G401 (cell line): Measurements from ENCODE around the gene ZNF140. TPM values are rescaled to one million over a fixed set of nuclear protein-coding genes. Genes with fewer than 3 reads are reported as not detected.

Experiments used
- DNase-seq: peaks from one replicate; pipeline ENCODE4 v3.0.0-alpha.2; 2015; ENCODE audit warnings: low spot score
- in situ Hi-C: cut with HindIII; loops from 2 replicates; pipeline ENCODE4 v1.10.0; 2016; ENCODE audit warnings: low sequenced_read_pairs, mixed read lengths
- total RNA-seq: library from RNA; depleted of rRNA; stranded (reverse); fragments of >200 nt; shearing (Covaris generic); gene quantifications from 2 replicates; pipeline ENCODE4 v1.2.3, GENCODE V29; 2014; rRNA removed

Gene ZNF140
- total RNA-seq, result 19.8 and 30.4 TPM in 2 replicates

- peak; percentile 98 for DNase-seq
These were observed at the start of gene ZNF140 for GRCh38 chr12:133080368-133081158. ZNF140 (plus strand) TSS chr12:133080923; CDS start chr12:133081321, 398 bp downstream.

GRCh38 chr12:133037207-133038005 lies 43.3 kb upstream of the ZNF140 start, which contains the start of gene ZNF84:
ZNF84 (plus strand) TSS chr12:133037509; CDS start chr12:133041468, 3,959 bp downstream.
- in situ Hi-C loops, result no loop called here
- peak; percentile 94 for DNase-seq

More at GRCh38 chr12:133080368-133081158, at the start of gene ZNF140:
- in situ Hi-C loops, result no loop called here

DNA sequence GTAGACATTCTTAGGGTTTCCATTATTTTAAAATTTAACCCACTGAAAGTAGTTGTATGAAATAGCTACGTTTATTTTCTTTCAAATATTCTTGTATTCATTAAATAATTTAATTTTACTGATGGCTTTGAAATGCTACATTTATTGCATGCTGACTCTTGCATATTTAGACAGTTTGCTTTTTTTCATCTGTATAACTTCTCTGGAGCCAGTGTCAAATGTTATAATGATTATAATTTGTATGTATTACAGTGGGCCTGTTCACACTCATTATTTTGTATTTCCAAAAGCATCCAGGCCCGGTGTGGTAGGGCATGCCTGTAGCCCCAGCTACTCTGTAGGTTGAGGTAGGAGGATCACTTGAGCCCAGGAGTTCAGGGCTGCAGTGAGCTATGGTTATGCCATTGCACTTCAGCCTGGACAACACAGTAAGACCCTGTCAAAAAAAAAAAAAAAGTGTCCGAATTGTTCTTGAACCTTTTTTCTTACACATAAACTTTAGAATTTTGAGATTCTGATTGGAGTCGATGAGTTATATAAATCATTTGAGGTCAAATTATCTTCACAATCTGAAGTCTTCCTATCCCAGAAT lies 42.5 kb upstream of the ZNF140 start:
- in situ Hi-C loops, result no loop called here
- no peak for DNase-seq

DNA sequence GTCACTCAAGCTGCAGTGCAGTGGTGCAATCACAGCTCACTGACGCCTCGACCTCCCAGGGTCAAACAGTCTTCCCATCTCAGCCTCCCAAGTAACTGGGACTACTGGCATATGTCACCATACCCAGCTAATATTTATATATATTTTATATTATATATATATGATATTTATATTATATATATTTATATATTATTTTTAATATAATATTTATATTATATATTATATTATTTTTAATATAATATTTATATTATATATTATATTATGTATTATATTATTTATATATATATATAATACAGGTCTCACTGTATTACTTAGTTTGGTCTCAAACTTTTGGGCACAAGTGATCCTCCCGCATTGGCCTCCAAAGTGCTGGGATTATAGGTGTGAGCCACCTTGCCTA lies 34.0 kb upstream of the ZNF140 start:
- in situ Hi-C loops, result no loop called here

GRCh38 chr12:133057446-133057845 lies 23.3 kb upstream of the ZNF140 start:
- in situ Hi-C loops, result no loop called here
- no peak for DNase-seq

More for the DNA sequence above, 34.0 kb upstream of the ZNF140 start:
- DNase-seq, result no peak

DNA sequence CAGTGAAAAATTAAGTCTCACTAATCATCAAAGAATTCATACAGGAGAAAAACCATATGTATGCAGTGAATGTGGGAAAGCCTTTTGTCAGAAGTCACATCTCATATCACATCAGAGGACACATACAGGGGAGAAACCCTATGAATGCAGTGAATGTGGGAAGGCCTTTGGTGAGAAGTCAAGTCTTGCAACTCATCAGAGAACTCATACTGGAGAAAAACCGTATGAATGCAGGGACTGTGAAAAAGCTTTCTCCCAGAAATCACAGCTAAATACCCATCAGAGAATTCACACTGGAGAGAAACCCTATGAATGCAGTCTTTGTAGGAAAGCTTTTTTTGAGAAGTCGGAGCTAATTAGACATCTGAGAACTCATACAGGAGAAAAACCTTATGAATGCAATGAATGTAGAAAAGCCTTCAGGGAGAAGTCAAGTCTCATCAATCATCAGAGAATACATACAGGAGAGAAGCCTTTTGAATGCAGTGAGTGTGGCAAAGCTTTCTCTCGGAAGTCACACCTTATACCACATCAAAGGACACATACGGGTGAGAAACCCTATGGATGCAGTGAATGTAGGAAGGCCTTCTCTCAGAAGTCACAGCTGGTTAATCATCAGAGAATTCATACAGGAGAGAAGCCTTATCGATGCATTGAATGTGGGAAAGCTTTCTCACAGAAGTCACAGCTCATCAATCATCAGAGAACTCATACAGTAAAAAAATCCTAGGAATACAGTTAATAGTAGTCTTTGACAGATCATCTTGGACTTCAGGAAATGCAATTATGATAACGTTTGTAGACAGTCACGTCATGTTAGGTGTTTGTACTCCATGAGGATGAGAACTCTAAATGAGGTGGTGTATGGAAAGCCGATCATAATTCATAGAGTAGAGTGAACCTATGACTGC lies 22.3 kb upstream of the ZNF140 start:
- in situ Hi-C loops, result no loop called here
- DNase-seq, result no peak

- in situ Hi-C loops, result no loop called here
- DNase-seq, result no peak
These were observed 18.8 kb upstream of the ZNF140 start for GRCh38 chr12:133061954-133062353.

GRCh38 chr12:133063556-133063955 lies 17.2 kb upstream of the ZNF140 start:
- in situ Hi-C loops, result no loop called here
- DNase-seq, result no peak

DNA sequence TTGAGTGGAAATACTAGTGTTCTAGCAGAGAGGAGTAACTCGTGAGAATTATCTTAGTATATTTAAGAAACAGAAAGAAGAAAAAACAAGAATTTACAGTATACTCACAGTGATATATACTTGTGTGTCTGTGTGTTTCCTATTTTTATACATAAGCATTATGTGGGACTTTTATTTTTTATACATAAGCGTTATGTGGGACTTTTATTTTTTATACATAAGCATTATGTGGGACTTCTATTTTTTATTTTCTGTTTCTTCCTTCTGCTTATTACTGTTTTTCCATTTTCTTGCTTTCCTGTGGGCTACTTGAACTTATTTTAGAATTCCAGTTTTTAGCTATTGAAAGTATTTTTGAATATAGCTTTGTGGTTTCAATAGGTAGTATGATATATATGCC lies 6.9 kb upstream of the ZNF140 start:
- in situ Hi-C loops, result no loop called here

GRCh38 chr12:133080026-133080367 lies 726 bp upstream of the ZNF140 start:
- peak; percentile 99 for DNase-seq
- in situ Hi-C loops, result no loop called here

More for the DNA sequence above, 6.9 kb upstream of the ZNF140 start:
- DNase-seq, result no peak

DNA sequence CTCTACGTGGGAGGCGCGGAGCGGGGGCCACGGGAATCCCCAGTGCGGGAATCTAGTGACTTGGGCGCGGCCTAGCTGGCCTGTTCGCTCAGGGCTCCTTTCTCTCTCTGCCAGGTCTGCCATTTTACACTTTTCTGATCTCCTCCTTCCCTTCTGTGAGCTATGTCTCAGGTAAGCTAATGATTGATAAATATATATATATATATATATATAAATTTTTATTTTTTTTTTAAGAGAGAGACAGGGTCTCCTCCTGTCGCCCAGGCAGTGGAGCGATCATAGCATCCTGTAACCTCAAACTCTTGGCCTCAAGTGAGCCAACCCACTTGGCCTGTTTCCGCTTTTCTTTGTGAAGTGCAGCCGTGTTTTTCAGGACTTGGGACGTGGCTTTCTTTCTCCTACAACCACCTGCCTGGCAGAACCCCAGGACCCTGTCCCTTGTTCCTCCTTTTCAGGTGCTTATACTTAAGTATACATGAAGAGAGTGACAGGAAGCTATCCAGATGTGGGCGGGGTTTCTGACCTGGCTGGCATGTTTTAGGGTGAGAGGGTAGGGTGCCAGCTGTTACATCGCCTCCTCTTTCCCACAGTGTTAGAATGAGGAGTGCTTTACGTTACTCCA lies 547 bp downstream of the ZNF140 start:
- in situ Hi-C loops, result no loop called here
- DNase-seq, result no peak

DNA sequence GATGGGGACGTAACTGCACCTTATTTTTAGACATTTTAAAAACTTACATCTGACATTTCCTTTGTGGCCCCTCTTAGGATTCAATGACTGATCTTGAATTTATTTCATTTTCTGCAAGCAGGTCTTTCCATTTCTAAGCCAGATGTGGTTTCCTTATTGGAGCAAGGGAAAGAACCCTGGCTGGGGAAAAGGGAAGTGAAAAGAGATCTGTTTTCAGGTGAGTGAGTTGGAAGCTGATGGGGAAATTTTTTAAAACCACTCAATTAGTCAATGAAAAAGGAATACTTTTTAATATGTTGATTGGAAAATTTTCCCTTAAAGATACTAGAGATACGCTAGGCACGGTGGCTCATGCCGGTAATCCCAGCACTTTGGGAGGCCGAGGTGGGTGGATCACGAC lies 2.6 kb downstream of the ZNF140 start:
- DNase-seq, result no peak
- in situ Hi-C loops, result no loop called here

- in situ Hi-C loops, result no loop called here
- DNase-seq, result no peak
These were observed 24.9 kb downstream of the ZNF140 start for GRCh38 chr12:133105620-133106019.

DNA sequence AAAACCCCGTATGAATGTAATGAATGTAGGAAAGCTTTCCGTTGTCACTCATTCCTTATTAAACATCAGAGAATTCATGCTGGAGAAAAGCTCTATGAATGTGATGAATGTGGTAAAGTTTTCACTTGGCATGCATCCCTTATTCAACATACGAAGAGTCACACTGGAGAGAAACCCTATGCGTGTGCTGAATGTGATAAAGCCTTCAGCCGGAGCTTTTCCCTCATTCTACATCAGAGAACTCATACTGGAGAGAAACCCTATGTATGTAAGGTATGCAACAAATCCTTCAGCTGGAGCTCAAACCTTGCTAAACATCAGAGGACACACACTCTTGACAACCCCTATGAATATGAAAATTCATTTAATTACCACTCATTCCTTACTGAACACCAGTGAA lies 25.5 kb downstream of the ZNF140 start:
- DNase-seq, result no peak
- in situ Hi-C loops, result no loop called here

- DNase-seq, result no peak
- in situ Hi-C loops, result no loop called here
These were observed 26.4 kb downstream of the ZNF140 start for GRCh38 chr12:133107121-133107520.

DNA sequence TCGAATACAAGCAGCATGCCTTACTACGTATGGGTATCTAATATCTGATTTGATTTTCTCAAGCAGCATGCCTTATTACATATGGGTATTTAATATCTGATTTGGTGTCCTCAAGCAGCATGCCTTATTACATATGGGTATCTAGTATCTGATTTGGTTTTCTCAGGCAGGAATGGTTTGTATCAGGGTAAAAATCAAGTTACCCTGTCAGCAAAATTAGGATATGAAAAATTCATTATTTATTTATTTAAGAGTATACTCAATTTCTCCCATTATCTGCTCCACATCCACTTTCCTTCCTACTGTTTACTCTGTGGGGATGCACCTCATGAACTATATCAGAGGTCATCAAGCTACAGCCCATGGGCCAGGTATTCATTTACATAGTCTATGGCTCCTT lies 27.4 kb downstream of the ZNF140 start:
- DNase-seq, result no peak
- in situ Hi-C loops, result no loop called here

- in situ Hi-C loops, result no loop called here
- no peak for DNase-seq
These were observed 39.9 kb downstream of the ZNF140 start for GRCh38 chr12:133120385-133121191.

DNA sequence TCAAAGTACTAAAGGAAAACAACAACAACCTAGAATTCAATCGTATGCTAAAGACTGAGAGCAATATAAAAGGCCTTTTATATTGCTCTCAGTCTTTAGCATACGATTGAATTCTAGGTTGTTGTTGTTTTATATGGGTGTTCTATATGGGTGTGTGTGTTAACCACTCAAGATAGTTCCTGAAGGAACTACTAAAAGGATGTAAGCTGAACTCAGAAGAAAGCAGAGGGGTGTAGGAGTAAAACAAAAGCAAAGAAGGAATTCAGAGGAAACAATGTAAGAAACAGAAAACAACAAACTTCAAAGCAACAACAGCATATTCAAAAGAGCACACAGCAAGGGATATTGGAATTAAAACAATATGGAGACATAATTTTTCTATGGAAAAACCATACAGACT lies 44.0 kb downstream of the ZNF140 start:
- in situ Hi-C loops, result no loop called here
- DNase-seq, result no peak
